ENCODE results near the gene DEXI.

DNA sequence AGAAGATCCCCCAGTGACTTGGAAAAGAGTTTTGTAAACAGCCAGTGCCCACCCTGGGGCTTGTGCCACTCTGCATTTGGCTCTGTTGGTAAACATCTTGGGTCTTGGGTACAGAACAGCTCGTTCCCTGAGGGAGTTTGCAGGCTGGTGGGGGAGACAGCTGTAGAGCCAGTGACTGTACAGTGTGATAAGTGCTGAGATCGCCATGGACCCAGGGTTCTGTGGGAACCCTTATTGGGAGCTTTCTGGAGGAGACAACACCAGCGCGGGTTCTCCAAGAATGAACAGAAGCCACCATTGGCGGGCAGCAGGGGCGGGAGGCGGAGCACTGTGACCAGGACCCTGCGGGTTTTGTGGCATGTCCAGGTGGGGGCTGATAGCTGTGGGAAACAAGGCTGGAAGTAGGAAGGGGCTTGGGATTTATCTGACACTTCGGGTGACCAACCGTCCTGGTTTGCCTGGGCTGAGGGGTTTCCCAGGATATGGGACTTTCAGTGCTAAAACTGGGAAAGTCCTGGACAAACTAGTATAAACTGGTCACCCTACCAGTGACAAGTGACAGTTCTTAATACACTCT lies 5.0 kb upstream of the DEXI start:
- TF ChIP-seq EZH2phosphoT487 (IDR thresholded peaks at IDR 0.05; ENCODE audit: insufficient read depth, low read depth), result no peak
- TF ChIP-seq EZH2 (IDR thresholded peaks at IDR 0.05; ENCODE audit: insufficient read depth, poor library complexity, severe bottlenecking), result no peak

Data from GM23248 (cell line).